Left lobe of liver (tissue), 2 donors: ENCODE measurements around the gene CRYBG1. TPM values are rescaled to one million over a fixed set of nuclear protein-coding genes. Genes with fewer than 3 reads are reported as not detected.
"Not testable (repeated sequence)": the region's sequence is repeated elsewhere in the genome, so short reads cannot be mapped to it uniquely, and the experiment has no call there.

ENCODE experiments used
- ATAC-seq: fragments of 200-7000 bp; cut with Tn5 transposase; one replicate; pipeline ENCODE4 v1.9.1; 2020; ENCODE audit warnings: mild to moderate bottlenecking, moderate library complexity
- DNase-seq: peaks from one replicate; pipeline ENCODE4 v3.0.0-alpha.2; 2020; ENCODE audit warnings: low spot score
- total RNA-seq: library from RNA; stranded (reverse); gene quantifications from one replicate; pipeline ENCODE4 v1.2.1, GENCODE V29; 2021
- donor health status: DM: no; HTN: no; CAD: no; lungs with moderate emphysema.
- donor health status: DM: no; HTN: yes; CAD: no.

CRYBG1 gene
- total RNA-seq, 1 donor from 2014 or later = 7.2 TPM

DNA sequence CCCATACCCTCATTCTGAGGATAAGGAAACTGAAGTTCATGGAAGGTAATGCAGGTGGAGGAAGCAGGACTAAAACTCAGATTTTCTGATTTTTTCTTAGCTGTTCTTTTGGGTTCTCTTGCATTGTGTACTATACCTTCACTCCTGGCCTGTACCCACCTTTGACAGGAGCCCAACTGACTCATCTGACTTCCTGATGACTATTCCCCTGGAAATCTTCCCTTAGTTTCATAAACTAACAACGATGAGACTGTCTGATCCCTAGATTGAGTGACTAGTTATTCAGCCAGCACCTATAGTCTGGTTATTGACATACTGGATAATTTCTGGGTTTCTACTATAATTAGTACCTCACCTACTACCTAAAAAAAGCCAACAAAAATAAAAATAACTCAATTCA lies 10.1 kb downstream of the CRYBG1 start:
- no peak for DNase-seq
- ATAC-seq = no peak

DNA sequence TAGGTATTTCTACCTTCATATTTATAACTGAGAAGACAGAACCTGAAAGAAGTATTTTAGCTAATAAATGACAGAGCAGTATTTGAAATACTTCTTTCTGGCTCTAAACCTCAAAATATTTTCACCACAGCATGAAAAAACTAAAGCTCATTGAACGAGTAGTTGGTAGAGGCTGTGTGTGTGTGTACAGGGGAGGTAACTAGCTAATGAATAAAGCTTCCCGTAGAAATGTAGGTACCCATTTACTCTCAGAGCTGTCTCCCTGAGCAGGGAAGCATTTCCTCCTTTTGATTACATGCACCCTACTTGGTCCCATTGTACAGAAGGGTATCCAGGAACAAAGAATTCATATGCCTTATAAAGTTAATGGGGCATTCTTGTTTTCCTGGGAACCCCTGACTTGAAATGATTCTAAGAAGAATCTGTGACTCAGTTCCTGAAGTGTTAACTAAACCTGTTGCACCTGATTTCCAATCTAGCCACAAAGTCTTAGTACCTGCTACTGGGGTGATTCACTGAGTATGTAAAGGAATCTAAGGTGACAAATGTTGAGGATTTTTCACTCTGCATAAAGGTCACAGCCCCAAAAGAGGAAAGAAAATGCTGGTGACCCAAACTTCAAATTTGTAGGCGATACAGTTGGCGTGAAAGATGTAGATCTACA lies 12.5 kb downstream of the CRYBG1 start:
- DNase-seq (no peak), ATAC-seq (no peak)

DNA sequence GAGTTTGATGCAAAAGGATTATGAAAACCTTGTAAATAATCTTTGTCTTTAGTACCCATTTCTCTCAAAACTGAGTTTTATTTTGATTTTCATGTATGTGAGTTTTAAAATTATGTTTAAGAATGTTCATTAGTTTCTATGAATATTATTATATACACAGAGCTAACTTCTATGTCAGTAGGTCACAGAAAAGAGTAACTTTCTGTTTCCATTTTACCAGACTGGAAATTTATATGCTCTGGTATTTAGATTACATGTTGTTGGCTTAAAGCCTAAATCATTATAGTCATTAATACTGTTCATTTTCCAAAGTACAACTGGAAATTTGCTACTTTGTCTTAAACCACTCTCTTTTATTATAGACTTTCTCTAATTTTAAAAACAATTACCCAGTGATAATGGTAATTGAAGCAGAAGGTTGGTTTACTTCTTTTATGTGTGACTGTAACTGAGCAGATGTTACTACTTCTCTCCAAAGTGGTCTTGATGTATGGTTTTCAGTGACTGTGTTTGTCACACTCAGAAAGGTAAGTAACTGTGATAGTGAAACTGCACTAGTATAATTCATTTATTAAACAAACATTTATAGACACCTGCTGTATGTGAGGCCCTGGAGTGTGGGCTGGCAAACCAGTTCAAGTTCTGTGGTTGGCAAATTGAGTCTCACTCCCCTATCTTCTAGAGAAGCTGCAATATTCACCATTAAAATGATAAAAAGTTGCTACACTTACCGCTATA lies 13.2 kb downstream of the CRYBG1 start:
- DNase-seq = no peak

DNA sequence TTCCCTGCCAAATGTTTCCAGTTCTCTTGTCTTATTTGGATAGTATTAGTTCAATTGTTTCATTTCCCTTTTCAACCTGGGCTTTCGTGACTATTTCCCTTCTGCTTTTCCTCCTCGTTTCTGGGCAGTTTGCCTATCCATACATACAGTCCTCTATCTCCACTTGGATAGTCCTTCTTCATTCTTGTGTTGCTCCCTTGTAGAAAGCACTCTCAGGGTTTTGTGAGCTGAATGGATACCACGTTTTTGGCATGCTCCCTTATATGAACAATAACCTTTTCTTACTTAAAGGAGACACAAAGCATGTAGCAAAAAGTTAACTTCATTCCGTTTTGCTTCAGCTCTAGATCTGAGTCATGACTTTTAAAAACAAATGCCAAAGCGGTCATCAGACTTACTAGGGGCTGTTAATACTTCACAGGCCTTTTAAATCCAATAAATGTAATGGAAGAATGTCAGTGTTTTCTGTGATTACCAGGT lies 16.6 kb downstream of the CRYBG1 start:
- no peak for DNase-seq
- no peak for ATAC-seq

More for the DNA sequence above, 13.2 kb downstream of the CRYBG1 start:
- no peak for ATAC-seq

DNA sequence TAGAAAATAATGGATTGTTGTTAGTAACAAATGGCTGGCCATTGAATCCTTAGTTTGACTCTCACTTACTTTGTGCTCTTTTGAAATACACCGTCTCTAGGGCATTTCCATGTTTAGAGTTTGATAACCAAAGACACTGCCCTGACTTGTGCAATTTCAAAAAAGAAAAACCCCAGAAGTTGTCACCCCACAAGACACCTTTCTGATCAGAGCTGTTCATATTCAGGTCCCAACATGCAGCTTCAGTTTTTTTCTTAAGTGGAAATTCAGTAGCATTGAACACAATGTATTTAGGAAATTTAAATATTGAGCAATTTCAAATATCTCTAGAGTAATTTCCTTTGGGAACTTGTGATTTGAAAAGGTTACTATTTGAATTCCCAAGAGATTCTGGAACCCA lies 19.4 kb downstream of the CRYBG1 start:
- ATAC-seq = no peak
- DNase-seq = no peak

DNA sequence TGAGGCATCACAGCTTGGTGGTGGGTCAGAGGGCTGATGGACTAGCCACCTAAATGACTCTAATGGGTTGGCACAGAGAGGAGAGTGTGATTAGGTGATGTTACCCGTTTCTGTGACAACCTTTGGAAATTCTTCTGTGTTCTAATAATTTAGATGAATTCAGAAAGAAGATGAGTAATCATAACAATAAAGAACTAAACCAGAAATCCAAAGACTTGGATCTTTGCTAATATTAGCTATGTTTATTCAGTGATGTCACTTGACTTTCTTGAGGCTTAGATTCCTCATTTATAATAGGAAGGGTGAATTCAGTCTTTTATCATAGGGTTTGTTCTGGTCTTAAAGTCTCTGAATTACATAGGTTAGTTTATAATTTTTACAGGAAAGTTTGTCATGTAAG lies 19.9 kb downstream of the CRYBG1 start:
- ATAC-seq = no peak
- no peak for DNase-seq

DNA sequence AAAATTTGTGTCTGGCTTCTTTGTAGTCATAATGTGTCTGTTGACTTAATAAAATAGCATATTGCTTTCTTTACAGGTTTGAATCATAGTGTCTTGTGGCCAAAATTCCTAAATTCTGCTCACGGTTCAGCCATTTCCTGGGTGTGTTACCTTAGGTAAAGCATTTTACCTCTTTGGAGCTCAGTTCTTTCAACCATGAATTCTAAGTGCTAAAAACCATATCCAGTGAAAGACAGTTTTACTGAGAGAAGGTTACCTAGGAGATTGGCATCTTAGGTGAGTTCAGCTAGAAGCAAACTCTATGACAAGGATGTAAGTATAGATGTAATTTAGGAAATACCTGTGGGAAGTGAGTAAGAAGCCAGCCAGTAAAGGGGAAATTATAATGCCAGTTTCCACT lies 20.7 kb downstream of the CRYBG1 start:
- no peak for ATAC-seq

DNA sequence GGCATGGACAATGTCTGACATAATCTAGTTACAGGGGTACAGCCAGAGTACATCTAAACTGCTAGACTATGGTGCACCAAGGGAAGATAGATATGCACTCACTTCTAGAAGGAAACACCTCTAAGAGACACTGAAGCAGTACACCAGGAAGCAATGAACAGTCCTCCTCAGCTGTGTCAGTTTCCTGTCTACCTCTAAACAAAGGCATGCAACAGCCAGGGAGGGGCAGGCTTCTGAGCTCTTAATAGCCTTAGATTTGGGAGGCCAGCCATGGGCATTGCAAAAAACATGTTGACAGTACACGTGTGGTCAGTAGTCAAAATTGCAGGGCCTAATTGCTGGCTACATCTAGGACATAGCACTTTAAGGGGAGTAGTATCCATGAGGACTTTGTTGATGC lies 21.4 kb downstream of the CRYBG1 start:
- ATAC-seq (no peak), DNase-seq (no peak)

More for the DNA sequence above, 20.7 kb downstream of the CRYBG1 start:
- no peak for DNase-seq

DNA sequence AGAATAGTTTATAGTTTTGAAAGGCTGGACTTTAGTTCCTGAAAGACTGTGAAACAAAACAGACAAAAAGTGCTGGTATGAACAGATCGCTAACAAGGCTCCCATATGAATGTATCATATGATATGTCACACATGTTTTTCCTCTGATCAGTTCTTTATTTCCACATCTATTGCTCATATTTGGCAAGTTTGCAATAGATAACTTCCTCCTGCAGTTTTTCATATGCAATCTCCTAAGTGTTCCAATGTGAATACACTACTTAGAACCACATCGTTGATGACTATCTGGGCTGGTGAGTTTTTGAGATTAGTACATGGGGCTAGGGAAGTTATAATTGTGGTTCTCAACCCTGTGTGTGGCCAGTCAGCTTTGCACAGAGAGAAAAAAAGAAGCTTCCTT lies 23.1 kb downstream of the CRYBG1 start:
- no peak for DNase-seq
- no peak for ATAC-seq

DNA sequence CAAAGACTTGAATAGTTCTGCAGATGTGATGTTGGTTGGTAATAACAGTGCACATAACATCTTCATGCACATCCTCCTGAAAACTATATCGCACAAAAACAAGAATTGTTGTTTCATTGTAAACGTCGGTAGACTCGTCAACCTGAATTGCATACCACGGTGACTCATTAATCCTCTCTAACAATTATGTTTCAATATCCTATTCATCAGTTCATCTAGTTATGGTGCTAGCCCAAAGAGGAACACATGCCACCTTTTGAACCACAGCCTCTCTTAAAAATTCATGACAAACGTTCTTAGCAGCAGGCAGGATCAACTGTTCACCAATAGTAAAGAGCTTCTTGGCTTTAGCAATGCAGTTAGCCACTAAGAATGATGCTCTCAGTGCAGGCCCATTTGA lies 25.0 kb downstream of the CRYBG1 start:
- ATAC-seq (no peak), DNase-seq (no peak)

DNA sequence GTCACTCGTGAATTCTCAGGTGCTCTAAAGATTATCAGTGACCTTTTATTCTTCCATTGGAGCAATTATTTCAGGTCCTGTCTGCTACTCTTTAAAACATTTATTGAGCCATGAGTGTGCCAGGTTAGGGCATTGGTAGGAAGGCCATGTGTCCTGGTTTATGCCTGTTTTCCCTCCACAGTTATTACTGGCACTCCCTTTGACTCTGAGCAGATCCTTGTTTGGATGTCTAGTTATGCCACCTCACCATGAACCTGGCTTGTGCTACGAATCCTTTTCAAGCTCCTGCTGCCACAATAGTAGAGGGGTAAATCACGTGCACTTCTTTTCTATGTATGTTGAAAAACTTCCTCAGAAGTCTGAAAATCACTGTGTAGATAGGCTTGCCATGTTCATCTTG lies 27.4 kb downstream of the CRYBG1 start:
- ATAC-seq = no peak
- no peak for DNase-seq

DNA sequence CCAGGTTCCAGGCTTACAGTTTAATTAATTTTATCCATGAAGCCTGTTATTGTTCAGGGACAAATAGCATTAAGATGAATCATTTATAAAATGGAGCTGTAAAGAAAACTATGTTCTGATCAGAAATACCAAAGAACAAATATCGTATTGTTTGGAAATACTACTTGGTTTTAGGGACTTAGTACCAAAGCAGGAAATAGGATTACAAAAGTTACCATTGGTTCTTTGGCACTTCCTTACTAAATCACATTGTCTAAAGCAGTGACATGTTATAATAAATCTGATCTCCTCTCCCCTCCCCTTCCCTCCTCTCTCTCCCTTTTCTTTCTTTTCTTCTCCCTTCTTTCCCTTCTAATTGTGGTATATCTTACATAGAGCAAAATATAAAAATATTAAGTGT lies 29.6 kb downstream of the CRYBG1 start:
- ATAC-seq = no peak
- no peak for DNase-seq

DNA sequence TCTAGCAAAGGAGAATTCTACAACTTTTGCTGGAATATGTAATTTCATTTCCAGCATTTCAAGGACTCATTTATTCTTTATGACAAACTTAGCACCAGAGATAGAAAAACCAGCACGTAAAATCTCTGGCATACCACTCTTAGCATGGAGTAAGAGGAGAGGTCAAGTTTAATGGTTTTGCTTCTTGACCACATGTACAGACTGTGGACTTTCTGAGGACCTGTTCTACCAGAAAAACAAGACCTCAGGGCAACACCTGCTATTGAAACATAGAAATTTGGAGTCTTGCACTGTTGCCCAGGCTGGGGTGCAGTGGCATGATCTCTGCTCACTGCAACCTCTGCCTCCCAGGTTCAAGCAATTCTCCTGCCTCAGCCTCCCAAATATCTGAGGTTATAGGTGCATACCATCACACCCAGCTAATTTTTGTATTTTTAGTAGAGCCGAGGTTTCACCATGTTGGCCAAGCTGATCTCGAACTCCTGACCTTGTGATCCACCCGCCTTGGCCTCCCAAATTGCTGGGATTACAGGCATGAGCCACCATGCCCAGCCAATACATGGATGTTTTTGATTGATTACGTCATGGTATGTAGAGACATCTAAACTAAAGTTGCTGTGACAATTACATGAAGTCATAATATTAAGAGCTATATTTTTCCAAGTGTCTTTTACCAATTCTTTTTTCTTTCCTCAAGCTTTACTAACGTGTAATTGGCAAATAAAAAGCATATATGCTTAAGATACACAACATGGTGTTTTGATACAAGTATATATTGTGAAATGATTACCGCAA lies 36.1 kb downstream of the CRYBG1 start:
- DNase-seq (no peak), ATAC-seq (no peak)

DNA sequence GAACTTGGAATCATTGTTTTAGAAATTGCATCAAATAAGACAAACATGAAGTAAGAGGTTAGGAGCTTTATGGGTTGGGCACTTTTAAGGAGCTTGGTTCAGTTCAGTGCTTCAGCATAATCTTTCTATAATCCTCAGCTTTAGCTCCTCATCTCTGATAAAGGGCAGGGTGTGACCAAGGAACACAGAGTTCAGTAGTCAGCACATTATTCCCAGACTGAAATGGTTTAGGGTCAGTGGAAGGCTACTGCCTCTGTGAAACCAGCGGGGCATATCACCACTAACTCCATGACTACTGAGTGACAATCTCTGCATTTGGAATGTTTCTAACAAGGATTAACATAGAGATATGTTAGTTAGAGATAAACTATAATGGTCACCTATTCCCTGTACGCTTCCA lies 36.9 kb downstream of the CRYBG1 start:
- ATAC-seq (no peak), DNase-seq (no peak)

DNA sequence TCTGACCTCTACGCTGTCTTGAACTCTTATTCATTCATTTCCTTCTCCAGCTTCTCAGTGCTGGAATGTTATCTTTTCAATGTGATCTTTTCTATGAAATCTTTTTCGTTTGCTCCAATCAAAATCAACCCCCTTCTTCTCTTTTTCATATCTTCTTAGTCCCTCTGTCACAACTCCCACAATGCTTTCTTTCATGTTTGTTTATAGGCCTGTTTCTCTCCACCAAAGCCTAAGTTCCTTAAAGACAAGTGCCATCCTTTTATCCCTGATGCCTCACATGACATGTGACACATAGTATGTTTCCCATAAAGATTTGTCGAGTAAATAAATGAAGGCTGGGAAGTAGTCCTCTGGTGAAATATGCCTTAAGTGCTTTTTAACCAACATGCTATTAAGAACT lies 38.1 kb downstream of the CRYBG1 start:
- ATAC-seq = no peak
- no peak for DNase-seq

DNA sequence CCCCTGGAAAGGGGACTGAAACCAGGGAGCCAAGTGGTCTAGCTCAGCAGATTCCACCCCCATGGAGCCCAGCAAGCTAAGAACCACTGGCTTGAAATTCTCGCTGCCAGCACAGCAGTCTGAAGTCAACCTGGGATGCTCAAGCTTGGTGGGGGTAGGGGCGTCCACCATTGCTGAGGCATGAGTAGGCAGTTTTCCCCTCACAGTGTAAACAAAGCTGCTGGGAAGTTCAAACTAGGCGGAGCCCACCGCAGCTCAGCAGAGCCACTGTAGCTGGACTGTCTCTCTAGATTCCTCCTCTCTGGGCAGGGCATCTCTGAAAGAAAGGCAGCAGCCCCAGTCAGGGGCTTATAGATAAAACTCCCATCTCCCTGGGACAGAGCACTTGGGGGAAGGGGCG lies 44.5 kb downstream of the CRYBG1 start:
- not testable (repeated sequence) for ATAC-seq, DNase-seq

DNA sequence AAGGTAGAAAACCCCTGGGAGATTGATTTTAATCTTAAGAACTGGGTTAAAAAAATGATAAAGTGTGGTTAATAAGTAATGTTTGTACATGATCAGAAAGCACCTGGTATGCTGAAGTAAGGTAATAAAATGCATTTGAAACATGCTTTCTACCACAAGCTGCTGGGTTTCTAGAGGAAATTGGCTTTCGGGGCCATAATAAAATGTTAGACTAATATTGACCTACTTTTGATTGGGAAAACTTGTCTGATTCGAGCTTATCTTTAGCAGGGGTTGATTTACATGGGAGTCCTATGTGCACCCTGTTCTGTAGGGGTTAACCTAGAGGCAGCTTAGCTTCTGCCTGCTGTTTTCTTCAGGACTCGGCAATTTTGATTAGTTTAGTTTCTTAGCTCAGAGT lies 50.5 kb downstream of the CRYBG1 start:
- DNase-seq = no peak
- ATAC-seq = no peak

DNA sequence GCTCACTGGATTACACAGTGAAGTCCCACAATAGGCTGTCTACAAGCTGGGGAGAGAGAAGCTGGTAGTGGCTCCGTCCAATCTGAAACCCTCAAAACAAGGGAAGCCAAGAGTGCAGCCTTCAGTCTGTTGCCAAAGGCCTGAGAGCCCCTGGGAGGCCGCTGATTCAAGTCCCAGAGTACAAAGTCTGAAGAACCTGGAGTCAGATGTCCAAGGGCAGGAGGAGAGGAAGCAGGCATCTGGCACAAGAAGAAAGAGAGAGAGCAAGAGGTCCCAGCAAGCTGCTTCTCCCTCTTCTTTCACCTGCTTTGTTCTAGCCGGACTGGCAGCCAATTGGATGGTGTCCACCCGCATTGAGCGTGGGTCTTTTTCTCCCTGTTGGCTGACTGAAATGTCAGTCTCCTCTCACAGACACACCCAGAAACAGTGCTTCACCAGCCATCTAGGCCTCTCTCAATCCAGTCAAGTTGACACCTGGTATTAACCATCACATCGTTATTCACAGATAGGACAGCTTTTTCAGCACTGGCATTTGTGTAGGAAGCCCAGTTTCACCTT lies 51.2 kb downstream of the CRYBG1 start:
- DNase-seq (no peak), ATAC-seq (no peak)

DNA sequence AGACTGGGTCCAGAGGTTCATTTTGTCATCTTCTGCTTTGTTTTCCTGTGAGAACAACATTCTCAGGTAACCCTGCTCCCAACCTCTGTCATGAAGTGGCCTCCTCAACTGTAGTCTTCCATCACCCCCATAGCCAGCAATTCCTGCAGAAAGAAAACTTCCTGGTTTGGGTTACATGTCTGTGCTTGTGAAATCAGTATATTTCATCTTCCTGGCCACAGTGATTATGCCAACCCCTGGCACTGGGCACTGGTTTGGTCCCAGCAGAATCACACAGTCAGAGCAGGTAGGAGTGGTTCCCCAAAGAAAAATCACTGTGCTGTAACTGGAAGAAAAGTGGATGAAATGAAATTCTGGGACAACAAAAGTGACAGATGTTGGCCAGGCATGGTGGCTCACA lies 52.5 kb downstream of the CRYBG1 start:
- no peak for DNase-seq
- no peak for ATAC-seq

DNA sequence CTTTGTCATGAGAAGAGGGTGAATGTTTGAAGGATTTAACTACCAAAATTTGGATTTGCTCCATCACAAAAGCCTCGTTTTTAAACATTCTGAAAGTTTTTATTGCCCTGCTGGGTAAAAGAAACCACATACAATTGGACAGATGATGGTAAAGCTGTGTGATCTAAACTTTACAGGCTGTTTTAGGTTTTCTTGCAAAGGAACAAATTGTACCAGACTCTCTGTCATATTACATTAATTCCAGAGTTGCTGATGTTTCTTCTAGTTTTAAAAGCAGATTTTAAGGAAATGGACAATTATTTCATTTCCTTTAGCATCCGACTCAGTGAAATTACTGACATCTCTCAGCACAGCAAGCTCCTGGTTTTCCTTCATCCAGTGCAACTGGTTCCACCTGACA lies 53.2 kb downstream of the CRYBG1 start:
- no peak for DNase-seq
- ATAC-seq = no peak

DNA sequence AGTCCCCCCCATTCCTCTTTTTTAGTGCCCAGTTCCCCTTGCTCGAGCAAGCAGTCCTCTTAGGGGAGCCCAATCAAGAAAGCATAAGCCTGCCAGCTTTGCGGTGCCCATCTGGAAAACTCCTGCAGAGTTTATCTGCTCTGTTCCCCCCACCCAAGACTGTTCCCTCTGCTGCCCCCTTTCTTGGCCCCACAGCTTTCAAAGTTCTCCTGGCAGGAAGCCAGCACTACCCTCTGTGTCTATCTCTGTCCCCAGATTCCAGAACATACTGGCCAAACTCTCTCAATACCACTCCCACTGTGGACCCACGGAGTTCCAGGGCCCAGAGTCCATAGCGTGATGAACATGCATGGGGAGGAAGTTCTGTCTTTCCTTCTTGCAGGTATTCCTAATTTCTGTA lies 55.4 kb downstream of the CRYBG1 start:
- DNase-seq (no peak), ATAC-seq (no peak)
